ENCODE results near the gene ELK3.
"Not testable (repeated sequence)": the region's sequence is repeated elsewhere in the genome, so short reads cannot be mapped to it uniquely, and the experiment has no call there.

ELK3 gene

DNA sequence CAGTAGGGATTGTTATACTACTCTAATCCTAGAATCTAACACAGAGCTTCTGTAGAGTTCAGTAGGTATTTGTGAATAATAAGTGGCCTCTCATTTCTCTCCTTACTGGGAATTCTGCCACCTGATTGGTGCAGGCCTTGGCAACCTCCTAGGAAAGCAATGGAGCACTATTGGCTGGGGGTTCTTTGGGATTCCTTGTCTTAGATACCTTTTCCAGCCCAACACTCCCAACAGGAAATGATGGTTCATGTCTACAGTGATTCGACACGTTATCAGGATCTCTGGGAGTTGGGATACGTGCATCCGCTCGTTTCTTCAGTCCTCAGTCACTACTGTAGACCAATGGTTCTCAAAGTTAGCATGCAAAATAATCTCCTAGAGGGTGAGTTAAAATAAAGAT is 67.4 kb downstream of the ELK3 start:
- DNase-seq = no peak

DNA sequence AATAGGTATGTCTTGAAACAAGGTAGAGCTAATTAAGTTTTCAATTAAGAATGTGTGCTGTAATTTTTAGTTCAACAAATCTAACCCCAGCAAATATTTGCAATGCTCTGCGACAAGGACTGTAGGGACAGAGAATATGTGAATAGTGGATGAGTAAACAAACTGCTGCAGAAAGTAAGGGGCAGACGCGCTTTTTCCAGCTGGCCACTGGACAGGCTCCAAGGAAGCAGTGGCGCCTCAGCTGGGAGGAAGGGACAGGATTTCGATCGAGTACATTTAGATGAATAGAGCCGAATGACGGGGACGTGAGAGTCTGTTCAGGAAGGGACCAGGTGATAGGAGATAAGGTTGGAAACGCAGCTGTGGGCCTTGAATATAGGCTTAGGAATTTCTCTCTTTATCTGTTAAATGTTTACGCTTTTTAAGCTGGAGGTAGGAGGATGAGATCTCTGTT is 69.3 kb downstream of the ELK3 start:
- no peak for DNase-seq

DNA sequence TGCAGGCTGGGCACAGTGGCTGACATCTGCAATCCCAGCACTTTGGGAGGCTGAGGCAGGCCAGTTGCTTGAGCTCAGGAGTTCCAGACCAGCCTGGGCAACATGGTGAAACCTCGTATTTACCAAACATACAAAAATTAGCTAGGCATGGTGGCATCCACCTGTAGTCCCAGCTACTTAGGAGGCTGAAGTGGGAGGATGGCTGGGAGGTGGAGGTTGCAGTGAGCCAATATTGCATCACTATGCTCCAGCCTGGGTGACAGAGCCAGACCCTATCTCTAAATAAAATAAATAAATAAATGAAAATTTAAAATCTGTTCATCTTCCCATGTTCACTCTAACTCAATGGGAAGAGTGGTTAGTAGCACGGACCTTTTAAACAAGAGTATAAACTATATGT is 71.2 kb downstream of the ELK3 start:
- DNase-seq = no peak

DNA sequence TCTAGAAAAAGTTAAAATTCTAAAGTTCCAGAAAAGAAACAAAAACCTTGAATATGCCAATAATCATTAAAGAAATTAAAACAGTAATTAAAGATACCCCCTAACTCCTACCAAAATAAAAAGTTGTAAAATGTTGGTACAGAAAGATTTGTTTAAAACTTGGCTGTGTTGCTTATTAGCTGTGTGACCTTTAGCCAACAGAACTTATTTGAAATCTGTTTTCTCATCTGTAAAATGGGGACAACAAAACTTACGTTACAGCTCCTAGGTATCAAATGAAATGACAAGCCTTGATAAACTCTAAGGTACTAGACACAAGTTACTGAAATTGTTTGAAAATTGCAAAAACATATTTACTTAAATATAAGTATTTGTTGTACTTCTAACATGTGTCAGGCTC is 71.7 kb downstream of the ELK3 start:
- no peak for DNase-seq

DNA sequence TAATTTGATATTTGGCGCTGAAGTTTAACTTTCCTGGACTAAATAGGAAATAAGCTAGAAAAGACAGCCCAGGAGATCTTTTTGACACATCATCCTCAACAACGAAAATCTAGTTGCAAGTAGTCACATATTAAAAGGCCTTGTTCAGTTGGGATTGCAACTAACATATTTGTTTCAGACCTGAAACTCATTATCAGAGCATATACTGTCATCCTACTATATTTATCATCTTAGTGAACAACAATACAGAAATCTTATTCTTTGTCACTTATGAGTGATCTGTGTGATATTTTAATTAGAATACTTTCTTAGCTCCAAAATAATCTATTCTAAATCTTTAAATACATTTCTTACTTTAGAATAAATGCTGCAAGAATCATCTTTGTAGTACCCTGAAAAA is 72.1 kb downstream of the ELK3 start:
- no peak for DNase-seq

DNA sequence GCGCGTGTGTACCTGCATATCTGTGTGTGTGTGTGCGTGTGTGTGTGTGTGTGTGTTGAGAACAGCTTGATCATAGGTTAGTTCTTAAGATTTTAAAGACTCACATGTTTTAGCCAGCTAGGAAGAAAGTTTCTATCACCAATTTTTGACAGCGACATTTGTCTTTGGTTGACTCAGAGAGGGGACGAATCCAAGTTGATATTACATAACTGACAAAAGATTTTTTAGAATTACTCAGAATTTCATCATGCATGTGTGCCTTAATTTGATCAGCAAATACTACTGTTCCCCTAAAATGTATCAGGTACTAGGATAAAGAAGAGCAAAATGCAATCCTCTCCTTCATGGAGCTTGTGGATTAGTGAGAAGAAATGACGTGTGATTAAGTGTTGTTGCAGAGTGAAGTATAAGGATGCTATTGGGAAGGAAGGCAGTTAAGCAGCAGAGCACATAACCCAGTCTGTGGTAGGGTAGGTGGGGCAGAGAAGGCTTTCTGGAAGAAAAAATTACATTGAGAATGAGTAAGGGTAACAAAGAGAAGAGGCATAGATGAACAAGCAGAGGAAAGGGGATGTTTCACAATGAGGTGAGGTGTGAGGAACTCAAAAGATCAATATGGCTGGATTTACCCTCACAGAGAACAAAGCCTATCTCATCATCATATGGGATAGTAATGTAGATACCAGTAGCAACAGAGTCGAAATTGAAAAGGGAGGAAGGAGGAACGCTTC is 77.5 kb downstream of the ELK3 start:
- DNase-seq = no peak

DNA sequence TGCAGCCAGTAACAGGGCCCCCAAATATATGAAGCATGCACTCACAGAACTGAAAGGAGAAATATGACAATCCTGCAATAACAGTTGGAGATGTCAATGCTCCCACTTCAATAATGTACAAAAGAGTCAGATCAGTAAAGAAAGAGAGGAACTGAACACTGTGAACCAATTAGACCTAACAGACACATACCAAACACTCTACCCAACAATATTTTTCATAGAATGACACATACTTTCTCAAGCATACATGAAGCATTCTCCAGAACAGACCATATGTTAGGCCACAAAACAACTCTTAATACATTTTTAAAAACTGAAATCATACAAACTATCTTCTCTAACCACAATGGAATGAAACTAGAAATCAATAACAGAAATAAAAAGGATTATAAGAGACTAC is 80.2 kb downstream of the ELK3 start:
- no peak for DNase-seq

DNA sequence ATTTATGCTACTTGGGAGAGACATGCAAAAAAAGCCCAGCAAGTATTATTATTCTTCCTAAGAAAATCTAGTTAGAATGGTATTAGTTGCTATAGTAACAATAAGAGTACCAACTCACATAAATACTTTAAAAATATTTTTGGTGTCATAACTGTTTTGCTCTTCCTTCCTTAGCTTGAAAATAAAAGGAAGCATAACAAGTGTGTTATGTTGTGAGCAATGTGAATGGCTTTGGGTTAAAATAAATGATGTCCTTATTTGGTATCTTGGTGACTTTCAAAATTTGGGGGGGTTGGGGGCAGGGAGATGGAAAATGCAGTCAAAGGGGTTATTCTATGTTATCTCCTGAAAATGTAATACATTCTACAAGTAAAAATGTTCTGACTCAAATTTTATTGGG is 91.0 kb downstream of the ELK3 start:
- no peak for DNase-seq

DNA sequence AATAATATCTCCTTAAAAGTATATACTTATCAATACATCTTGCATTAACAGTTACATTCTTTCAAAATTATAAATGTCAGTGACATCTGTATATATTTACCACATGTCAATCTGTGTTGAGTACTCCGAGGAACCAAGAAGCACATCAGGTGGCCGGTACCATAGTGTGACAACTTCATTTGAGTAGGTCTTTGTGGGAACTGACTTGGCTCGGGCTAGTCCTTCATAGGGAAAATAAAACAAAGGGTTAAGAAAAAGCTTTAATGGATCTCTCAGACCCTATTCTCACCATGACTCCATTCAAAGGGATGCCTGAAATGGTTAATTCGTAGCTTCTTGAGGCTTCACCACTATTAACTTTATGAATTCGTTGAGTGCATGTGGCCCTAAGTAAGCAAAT is 94.9 kb downstream of the ELK3 start:
- no peak for DNase-seq

DNA sequence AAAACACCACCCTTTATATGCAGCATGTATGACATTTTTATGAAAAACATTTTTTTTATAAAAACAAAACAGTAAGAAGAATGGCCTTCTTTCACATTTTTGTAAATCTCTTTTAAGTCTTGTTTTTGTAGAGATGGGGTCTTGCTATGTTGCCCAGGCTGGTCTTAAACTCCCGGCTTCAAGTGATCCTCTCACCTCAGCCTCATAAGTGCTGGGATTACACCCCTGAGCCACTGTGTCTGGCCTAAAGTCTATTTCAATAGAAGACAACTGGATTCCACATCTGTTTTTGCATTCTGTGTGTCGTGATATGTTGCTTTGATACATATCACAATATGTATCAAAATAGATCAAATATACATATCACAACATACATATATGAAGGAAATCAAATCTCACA is 98.9 kb downstream of the ELK3 start:
- DNase-seq = no peak

DNA sequence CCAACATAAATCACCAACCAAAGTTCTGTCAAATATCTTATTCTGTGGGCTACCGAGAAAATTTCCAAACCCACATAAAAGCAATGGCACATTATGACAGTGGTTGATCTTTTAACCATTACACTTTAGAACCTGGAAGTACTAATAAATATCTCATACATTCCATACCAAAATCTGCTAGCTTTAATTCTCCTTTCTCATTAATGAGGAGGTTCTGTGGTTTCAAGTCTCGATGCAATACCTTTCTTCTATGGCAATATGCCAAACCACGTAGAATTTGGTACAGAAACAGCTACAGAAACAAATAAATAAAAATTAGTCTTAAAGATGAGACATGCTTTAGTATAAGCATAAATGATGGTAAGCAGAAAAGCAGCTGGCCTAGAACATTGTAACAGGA is 100.7 kb downstream of the ELK3 start:
- DNase-seq = no peak

DNA sequence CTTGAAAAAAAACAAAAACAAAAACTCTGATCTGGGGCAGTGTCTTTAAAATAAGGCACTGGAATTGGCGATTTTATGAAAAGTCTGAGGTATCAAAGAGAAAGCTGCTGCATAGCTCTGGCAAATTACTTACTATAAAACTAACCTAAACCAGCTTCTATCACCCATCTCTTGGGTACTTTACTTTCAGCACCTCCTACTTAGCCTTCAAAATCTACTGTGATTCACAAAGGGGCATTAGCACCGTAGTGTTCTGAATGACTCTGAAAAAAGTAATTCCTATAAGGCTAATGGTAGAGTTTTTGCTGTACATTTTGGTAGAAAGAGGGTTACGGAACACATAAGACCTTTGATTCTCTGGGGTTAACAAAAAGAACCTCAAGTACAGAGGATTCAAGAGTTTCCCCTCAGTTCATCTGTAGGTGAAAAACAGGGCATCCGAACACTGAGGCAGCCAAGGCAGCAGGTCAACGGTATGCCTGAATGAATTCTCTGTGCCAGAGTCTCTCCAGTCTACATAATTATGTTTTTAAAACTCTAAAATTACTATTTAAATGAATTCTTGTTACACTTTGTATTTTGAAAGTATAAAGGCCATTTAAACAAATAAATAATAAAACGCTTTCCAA is 101.5 kb downstream of the ELK3 start:
- no peak for DNase-seq

DNA sequence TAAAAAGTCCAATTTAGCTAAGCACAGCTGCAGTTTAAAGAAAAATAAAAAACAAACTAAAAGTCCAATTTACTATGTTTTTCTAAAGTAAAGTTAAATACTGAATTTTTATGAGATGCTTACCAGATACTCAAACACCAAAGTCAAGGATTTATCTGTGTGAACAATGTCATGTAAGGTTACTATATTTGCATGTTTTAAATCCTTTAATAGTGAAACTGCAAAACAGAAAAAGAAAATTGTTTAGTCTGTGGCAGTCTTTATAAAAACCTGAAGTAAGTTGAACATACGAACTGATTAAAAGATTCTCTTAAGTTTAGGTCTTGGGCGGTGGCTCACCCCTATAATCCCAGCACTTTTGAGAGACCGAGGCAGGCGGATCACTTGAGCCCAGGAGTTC is 103.3 kb downstream of the ELK3 start:
- no peak for DNase-seq

DNA sequence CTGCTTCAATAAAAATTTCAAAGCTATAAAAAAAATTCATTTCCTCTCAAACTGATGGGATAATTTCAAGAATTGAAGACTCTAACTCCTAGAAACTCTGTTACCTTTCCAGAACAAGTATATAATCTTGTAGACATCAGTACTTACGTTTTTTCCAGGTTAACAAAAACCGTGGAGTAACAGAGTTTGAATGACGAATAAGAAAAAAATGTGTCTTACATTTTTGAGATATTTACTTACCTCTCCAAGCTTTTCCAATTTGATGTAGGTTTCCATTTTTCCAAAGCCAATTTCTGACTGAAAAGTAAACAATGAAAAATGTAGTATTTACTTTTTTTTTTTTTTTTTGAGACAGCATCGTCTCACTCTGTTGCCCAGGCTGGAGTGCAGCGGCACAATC is 105.9 kb downstream of the ELK3 start:
- no peak for DNase-seq

DNA sequence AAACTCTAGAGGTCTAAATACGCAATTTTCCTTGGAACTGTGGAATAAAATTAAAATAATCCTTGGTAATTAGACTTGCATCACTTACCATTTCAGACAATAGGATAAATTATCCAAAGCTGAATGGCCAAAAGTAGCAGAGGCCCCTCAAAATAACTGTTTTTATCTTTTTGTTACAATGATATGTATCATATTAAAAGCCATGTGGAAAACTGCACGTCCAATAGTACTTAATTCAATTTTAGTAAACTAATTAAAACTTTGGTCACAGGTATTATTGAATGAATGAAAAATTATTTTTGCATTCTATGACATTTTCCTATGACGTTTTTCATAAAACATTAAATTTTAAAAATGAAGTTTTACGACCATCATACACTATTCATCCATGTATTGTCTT is 107.6 kb downstream of the ELK3 start:
- no peak for DNase-seq

DNA sequence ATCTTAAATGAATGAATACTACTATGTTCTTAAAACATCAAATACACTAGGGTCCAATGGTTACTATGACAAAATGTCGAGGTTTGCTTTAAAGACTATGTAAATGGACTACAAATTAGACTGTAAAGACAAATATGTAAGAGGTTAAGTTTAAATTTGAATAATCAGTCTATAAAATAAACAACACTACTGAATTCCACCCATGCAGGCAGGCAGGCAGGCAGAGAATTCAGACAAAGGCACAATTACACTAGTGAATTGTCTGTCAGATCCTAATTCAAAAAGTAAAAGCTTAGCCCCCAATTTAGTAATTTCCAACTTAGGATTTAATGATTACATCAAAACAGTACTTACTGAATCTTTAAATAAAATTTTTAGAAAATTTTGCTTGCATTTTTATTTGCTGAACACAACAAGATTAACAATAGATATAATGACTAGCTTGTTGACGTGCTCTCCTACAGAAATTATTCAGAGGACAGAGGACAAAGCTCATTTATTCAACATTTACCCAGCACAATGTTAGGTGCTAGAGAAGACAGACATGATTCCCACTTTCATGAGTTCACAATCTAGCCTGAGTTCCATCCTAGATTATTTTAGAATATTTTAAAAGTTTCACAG is 108.6 kb downstream of the ELK3 start:
- peak; percentile 68 for DNase-seq

DNA sequence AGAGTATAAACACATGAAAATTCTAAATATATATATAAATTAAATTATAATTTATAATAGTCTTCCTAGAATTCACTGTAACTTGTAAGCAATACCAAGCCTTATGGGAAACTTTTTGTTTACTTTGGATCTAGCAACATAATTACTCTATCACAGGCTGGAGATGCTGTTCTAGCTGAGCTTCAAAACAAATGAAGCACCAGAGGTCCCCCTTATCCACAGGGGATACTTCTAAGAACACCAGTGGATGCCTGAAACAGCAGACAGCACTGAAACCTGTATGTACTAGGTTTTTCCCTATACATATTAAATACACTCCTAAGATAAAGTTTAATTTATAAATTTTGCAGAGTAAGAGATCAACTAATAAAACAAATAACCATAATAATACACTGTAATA is 109.5 kb downstream of the ELK3 start:
- DNase-seq = no peak

DNA sequence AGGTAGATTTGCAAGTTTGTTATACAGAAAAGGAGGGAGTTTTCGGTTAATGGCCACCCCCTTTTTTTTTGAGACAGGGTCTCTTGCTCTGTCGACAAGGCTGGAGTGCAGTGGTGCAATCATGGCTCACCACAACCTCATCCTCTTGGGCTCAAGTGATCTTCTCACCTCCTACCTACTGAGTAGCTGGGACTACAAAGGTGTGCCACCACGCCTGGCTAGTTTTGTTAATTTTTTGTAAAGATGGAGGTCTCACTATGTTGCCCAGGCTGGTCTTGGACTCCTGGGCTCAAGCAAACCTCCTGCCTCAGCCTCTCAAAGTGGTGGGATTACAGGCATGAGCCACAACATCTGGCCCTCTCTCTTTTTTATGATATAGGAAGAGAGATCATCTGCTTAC is 111.5 kb downstream of the ELK3 start:
- DNase-seq = no peak

DNA sequence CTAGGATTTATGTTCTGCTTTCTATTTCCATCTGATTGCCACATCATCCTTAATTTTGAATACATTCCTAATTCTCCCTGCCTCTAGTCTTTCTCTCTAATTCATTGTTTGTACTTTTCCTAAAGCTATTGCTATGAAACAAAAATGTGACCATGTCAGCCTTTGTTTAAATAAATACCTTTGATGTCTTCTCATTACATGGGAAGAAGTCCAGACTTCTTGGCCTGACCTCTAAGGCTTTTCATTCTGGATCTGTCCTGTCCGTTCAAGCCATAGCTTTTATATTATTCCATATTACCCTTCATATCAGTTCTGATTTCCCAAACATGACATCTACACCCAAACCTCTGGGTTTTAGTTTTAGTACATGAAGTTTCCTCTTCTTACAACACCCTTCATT is 114.7 kb downstream of the ELK3 start:
- no peak for DNase-seq

DNA sequence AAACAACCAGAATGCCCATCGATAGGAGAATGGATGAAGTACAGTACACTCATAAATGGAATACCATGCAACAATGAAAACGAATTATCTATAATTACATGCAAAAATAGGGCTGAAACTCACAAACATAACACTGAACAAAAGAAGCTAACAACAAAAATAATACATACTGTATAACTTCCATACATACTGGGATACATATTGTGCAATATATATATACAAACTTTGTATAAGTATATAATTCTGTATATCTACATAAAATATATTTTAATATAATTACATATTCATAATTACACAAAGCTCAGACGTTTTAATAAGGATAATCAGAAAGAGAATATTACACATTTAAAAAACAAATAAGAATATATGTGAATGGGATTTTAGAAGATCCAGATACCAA is 115.9 kb downstream of the ELK3 start:
- no peak for DNase-seq

DNA sequence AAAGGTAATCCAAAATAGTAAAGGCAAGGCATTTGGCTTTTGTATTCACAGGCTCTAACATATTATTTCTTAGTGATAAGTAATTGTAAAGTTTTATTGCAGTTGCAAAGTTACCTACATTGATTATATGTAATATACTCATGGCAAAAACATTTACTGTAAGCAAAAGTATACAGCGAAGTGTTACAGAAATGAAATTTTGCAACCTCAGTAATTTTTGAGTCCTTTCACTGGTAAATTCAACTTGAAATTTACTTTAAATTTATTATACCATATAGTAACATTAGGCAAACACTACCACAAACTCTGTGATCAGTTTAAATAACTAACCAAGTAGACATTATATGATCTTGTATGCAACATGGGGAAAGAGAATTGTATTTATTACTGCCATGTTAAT is 117.0 kb downstream of the ELK3 start:
- no peak for DNase-seq

DNA sequence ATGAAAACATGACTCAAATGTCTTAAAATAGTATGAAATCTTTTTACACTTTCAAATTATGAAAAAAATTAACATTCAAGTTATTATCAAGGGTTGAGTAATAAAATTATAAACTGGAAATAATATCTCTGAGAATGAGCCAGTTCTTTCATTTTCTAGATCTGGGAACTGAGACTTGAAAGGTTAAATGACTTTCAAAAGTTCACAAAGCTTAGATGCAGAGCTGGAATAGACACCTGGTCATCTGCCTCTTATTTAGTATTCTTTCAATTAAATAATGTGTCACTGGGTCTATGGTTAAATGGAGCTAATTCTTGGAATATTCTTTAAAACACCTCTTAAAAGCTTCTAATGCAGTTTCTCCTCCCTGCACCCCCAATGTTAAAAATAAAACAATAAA is 119.4 kb downstream of the ELK3 start:
- no peak for DNase-seq

DNA sequence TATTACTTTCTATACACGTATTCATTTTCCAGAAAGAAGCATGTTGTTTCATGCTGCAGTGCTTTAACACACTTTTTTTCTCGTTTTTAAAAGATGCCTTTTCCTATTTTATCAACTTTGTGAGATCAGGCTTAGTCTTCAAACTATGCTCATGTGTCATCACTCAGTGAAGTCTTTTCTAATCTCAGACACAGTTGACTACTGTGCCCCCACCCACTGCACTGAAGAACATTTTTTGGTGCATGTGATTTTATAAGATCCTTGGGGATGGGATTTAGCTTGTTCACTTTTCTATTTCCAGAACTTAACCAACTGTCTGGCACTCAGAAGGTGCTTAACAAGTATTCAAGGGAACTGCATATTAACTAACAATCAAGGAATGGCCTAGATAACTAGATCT is 120.5 kb downstream of the ELK3 start:
- DNase-seq = no peak

DNA sequence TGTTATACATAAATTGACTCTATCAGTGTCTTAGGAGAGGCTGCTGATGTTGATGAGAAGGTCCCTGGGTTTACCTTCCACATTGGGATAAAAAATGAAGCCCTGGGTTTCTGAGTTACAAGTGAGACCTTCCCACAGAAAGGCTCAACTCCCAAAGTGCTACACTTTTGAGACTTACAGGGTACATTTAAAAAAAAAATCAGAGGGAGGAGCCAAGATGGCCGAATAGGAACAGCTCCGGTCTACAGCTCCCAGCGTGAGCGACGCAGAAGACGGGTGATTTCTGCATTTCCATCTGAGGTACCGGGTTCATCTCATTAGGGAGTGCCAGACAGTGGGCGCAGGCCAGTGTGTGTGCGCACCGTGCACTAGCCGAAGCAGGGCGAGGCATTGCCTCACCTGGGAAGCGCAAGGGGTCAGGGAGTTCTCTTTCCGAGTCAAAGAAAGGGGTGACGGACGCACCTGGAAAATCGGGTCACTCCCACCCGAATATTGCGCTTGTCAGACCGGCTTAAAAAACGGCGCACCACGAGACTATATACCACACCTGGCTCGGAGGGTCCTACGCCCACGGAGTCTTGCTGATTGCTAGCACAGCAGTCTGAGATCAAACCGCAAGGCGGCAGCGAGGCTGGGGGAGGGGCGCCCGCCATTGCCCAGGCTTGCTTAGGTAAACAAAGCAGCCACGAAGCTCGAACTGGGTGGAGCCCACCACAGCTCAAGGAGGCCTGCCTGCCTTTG is 121.7 kb downstream of the ELK3 start:
- DNase-seq = not testable (repeated sequence)

All from NCI-H526 treated with DMSO at 0.1 percent for 48 hours (cell line).